GM19025 (cell line): ENCODE measurements around the gene OCA2.
"Not testable (repeated sequence)": the region's sequence is repeated elsewhere in the genome, so short reads cannot be mapped to it uniquely, and the experiment has no call there.

Experiments
- ATAC-seq: cut with Tn5 transposase; IDR thresholded peaks from one replicate; pipeline ENCODE4 v1.9.1; 2021; ENCODE audit warnings: mild to moderate bottlenecking, low read depth, moderate library complexity; ENCODE audit not compliant: unreplicated experiment

OCA2 gene

GRCh38 chr15:27855137-27855536, 244.0 kb downstream of the OCA2 start:
- no peak for ATAC-seq

GRCh38 chr15:27854601-27855000, 244.5 kb downstream of the OCA2 start:
- ATAC-seq = no peak

GRCh38 chr15:27853624-27854455, 245.3 kb downstream of the OCA2 start:
- ATAC-seq = no peak

- ATAC-seq = no peak
These were observed 247.3 kb downstream of the OCA2 start for GRCh38 chr15:27851858-27852210.

GRCh38 chr15:27850981-27851857, 247.9 kb downstream of the OCA2 start:
- no peak for ATAC-seq

GRCh38 chr15:27850050-27850449, 249.1 kb downstream of the OCA2 start:
- no peak for ATAC-seq

GRCh38 chr15:27848936-27849335, 250.2 kb downstream of the OCA2 start:
- not testable (repeated sequence) for ATAC-seq

- no peak for ATAC-seq
These were observed 251.1 kb downstream of the OCA2 start for GRCh38 chr15:27847775-27848710.

GRCh38 chr15:27846722-27847395, 252.3 kb downstream of the OCA2 start:
- no peak for ATAC-seq

GRCh38 chr15:27845535-27846369, 253.4 kb downstream of the OCA2 start:
- no peak for ATAC-seq

GRCh38 chr15:27844018-27844666, 255.0 kb downstream of the OCA2 start:
- ATAC-seq = no peak

GRCh38 chr15:27843146-27843545, 256.0 kb downstream of the OCA2 start:
- ATAC-seq = no peak

GRCh38 chr15:27842526-27842925, 256.6 kb downstream of the OCA2 start:
- ATAC-seq = no peak

GRCh38 chr15:27835233-27835939, 263.7 kb downstream of the OCA2 start:
- ATAC-seq = no peak

GRCh38 chr15:27834684-27835083, 264.4 kb downstream of the OCA2 start:
- ATAC-seq = no peak

- ATAC-seq = no peak
These were observed 265.1 kb downstream of the OCA2 start for GRCh38 chr15:27833974-27834373.

- ATAC-seq = no peak
These were observed 265.9 kb downstream of the OCA2 start for GRCh38 chr15:27833178-27833577.

GRCh38 chr15:27832237-27832596, 266.9 kb downstream of the OCA2 start:
- no peak for ATAC-seq
